NCI-H146 treated with DMSO at 0.1 percent for 48 hours (cell line): ENCODE measurements around the gene ATXN3.
A peak's percentile ranks its signal among the peaks of the same experiment; 100 is the strongest.
"Not testable (repeated sequence)": the region's sequence is repeated elsewhere in the genome, so short reads cannot be mapped to it uniquely, and the experiment has no call there.

ENCODE experiments used
- DNase-seq: peaks from one replicate; lab custom pipeline; 2025; ENCODE audit not compliant: unreplicated experiment; lab: John Stamatoyannopoulos, UW

ATXN3 gene

GRCh38 chr14:92074555-92074954 lies 31.8 kb downstream of the ATXN3 start:
- DNase-seq, result no peak

GRCh38 chr14:92058006-92058917 lies 48.1 kb downstream of the ATXN3 start:
- no peak for DNase-seq

- DNase-seq, result no peak
Measured at GRCh38 chr14:92049781-92050180, 56.6 kb downstream of the ATXN3 start.

GRCh38 chr14:92049221-92049620 lies 57.2 kb downstream of the ATXN3 start:
- not testable (repeated sequence) for DNase-seq

GRCh38 chr14:92045904-92046303 lies 60.5 kb downstream of the ATXN3 start:
- not testable (repeated sequence) for DNase-seq

- not testable (repeated sequence) for DNase-seq
Measured at GRCh38 chr14:92041766-92042165, 64.6 kb downstream of the ATXN3 start.

- no peak for DNase-seq
Measured at GRCh38 chr14:92041203-92041602, 65.2 kb downstream of the ATXN3 start.

GRCh38 chr14:92040431-92041051 lies 65.8 kb downstream of the ATXN3 start:
- DNase-seq, result peak; percentile 19

GRCh38 chr14:92039719-92040430 lies 66.5 kb downstream of the ATXN3 start, which contains the start of gene TRIP11:
TRIP11 (minus strand) TSS chr14:92040059; CDS start chr14:92039685, 374 bp downstream.
- DNase-seq, result peak; percentile 67

- DNase-seq, result peak; percentile 36
Measured at GRCh38 chr14:92039063-92039718, 67.2 kb downstream of the ATXN3 start.

- no peak for DNase-seq
Measured at GRCh38 chr14:92037989-92038388, 68.4 kb downstream of the ATXN3 start.

GRCh38 chr14:92035890-92036289 lies 70.5 kb downstream of the ATXN3 start:
- DNase-seq, result no peak

- no peak for DNase-seq
Measured at GRCh38 chr14:92033906-92034687, 72.3 kb downstream of the ATXN3 start.

- DNase-seq, result no peak
Measured at GRCh38 chr14:92033433-92033832, 72.9 kb downstream of the ATXN3 start.

GRCh38 chr14:92026548-92027190 lies 79.7 kb downstream of the ATXN3 start:
- no peak for DNase-seq

- no peak for DNase-seq
Measured at GRCh38 chr14:92022036-92022435, 84.3 kb downstream of the ATXN3 start.

- no peak for DNase-seq
Measured at GRCh38 chr14:92021523-92021922, 84.9 kb downstream of the ATXN3 start.

GRCh38 chr14:92014040-92014439 lies 92.3 kb downstream of the ATXN3 start:
- no peak for DNase-seq

- DNase-seq, result peak; percentile 14
Measured at GRCh38 chr14:92012121-92012748, 94.1 kb downstream of the ATXN3 start.
